ENCODE results near the gene C1QTNF6.

Gene C1QTNF6

DNA sequence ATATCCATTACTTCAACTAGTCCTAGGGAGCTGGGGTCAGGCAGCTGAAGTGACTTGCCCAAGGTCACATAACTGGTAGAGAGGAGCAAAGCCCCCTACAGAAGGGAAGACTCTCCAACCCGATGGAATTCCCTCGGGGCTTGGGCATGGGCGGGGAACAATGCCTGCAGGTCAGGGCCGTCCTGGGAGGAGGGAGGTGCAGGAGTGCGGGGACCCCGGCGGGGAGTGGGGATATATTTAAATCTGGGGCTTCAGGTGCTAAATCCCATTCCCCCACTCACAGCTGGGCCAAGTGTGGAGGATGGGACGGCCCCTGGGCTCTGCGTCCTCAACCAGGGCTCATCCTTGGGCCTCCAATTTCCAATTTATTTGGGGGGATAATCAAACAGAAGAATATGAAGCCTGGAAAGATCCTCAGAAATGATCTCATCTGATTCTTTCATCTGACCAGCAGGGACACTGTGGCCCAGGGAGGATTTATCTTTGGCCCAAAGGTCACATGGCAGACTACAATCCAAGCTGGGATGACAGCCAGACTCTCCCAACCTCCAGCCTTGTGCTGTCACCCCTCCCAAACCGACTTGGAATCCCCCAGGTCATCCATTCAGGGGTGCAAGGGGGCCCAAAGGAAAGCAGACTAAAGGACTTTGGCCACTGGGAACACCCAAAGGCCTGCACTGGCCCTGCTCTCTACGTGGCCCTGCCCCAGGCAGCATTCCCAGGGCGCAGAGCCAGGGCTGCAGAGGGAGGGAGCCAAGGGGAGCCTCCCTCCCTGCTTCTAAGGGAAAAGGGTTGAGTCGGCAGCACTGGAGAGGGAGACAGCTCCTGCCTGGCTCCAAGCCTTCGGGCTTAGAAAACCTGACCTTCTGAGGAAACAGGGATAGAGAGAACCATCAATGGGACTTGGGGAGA lies 8.7 kb upstream of the C1QTNF6 start:
- Histone ChIP-seq H3K27me3 (ENCODE audit: insufficient read depth, low read length) (no peaks in the 10 kb centered on the region), H3K4me3 (ENCODE audit: low read depth, low read length) (no peak overlapping the region), H3K4me1 (ENCODE audit: control insufficient read depth, insufficient read depth, low read length, unreplicated experiment) (peaks cover 29% of the 10 kb centered on the region), H2AFZ (ENCODE audit: low read length, unreplicated experiment) (no peak overlapping the region), H3K79me2 (ENCODE audit: control insufficient read depth, insufficient read depth, low read length, unreplicated experiment) (no peaks in the 10 kb centered on the region), H3K36me3 (ENCODE audit: insufficient read depth, low read length) (no peaks in the 10 kb centered on the region), H3K27ac (ENCODE audit: low read depth, low read length) (peak overlapping the region; percentile 51; the same call in 1 of the 2 replicates)

GRCh38 chr22:37195921-37196320 lies 7.9 kb upstream of the C1QTNF6 start:
- Histone ChIP-seq H3K79me2 (ENCODE audit: control insufficient read depth, insufficient read depth, low read length, unreplicated experiment) (no peaks in the 10 kb centered on the region), H3K27me3 (ENCODE audit: insufficient read depth, low read length) (no peaks in the 10 kb centered on the region), H2AFZ (ENCODE audit: low read length, unreplicated experiment) (no peak overlapping the region), H3K4me3 (ENCODE audit: low read depth, low read length) (no peak overlapping the region), H3K27ac (ENCODE audit: low read depth, low read length) (no peak overlapping the region), H3K4me1 (ENCODE audit: control insufficient read depth, insufficient read depth, low read length, unreplicated experiment) (peaks cover 29% of the 10 kb centered on the region), H3K36me3 (ENCODE audit: insufficient read depth, low read length) (no peaks in the 10 kb centered on the region)

GRCh38 chr22:37194750-37195149 lies 6.7 kb upstream of the C1QTNF6 start:
- Histone ChIP-seq H3K4me3 (ENCODE audit: low read depth, low read length) (no peak overlapping the region), H3K79me2 (ENCODE audit: control insufficient read depth, insufficient read depth, low read length, unreplicated experiment) (no peaks in the 10 kb centered on the region), H2AFZ (ENCODE audit: low read length, unreplicated experiment) (no peak overlapping the region), H3K4me1 (ENCODE audit: control insufficient read depth, insufficient read depth, low read length, unreplicated experiment) (peaks cover 28% of the 10 kb centered on the region), H3K27ac (ENCODE audit: low read depth, low read length) (no peak overlapping the region), H3K27me3 (ENCODE audit: insufficient read depth, low read length) (no peaks in the 10 kb centered on the region), H3K36me3 (ENCODE audit: insufficient read depth, low read length) (no peaks in the 10 kb centered on the region)

GRCh38 chr22:37193629-37194191 lies 5.7 kb upstream of the C1QTNF6 start:
- H3K27ac ChIP-seq (ENCODE audit: low read depth, low read length) = no peak overlapping the region
- H3K4me1 ChIP-seq (ENCODE audit: control insufficient read depth, insufficient read depth, low read length, unreplicated experiment) = peaks cover 36% of the 10 kb centered on the region
- H3K79me2 ChIP-seq (ENCODE audit: control insufficient read depth, insufficient read depth, low read length, unreplicated experiment) = no peaks in the 10 kb centered on the region
- H3K4me3 ChIP-seq (ENCODE audit: low read depth, low read length) = no peak overlapping the region
- no peak overlapping the region for H2AFZ ChIP-seq (ENCODE audit: low read length, unreplicated experiment)
- no peaks in the 10 kb centered on the region for H3K36me3 ChIP-seq (ENCODE audit: insufficient read depth, low read length)
- H3K27me3 ChIP-seq (ENCODE audit: insufficient read depth, low read length) = no peaks in the 10 kb centered on the region

DNA sequence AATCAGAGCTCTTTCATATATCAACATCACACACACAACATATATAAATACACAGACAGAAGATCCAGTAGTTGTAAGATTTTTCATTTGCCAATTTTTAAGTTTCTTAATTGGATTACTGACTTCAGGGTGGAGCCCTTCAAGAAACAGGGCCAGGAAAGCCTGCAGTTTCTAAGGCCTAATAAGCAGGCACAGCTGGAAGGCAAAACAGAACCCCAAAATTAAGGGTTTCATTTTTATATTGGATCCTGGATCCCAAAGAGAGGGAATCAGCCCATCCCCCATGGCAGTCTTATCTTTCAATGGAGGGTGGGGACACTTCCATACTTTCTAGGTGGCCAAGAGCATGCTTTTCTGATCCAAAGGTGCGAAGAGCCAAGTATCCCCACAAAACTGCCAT lies 4.7 kb upstream of the C1QTNF6 start:
- peaks cover 38% of the 10 kb centered on the region for H3K4me1 ChIP-seq (ENCODE audit: control insufficient read depth, insufficient read depth, low read length, unreplicated experiment)
- H3K27ac ChIP-seq (ENCODE audit: low read depth, low read length) = no peak overlapping the region
- H3K27me3 ChIP-seq (ENCODE audit: insufficient read depth, low read length) = no peaks in the 10 kb centered on the region

GRCh38 chr22:37192204-37192603 lies 4.2 kb upstream of the C1QTNF6 start:
- Histone ChIP-seq H3K79me2 (ENCODE audit: control insufficient read depth, insufficient read depth, low read length, unreplicated experiment) (no peaks in the 10 kb centered on the region), H3K27ac (ENCODE audit: low read depth, low read length) (no peak overlapping the region), H3K4me3 (ENCODE audit: low read depth, low read length) (no peak overlapping the region), H3K36me3 (ENCODE audit: insufficient read depth, low read length) (no peaks in the 10 kb centered on the region), H3K27me3 (ENCODE audit: insufficient read depth, low read length) (no peaks in the 10 kb centered on the region), H2AFZ (ENCODE audit: low read length, unreplicated experiment) (no peak overlapping the region), H3K4me1 (ENCODE audit: control insufficient read depth, insufficient read depth, low read length, unreplicated experiment) (peaks cover 37% of the 10 kb centered on the region)

More for the DNA sequence above, 4.7 kb upstream of the C1QTNF6 start:
- Histone ChIP-seq H3K79me2 (ENCODE audit: control insufficient read depth, insufficient read depth, low read length, unreplicated experiment) (no peaks in the 10 kb centered on the region), H3K4me3 (ENCODE audit: low read depth, low read length) (no peak overlapping the region), H2AFZ (ENCODE audit: low read length, unreplicated experiment) (no peak overlapping the region), H3K36me3 (ENCODE audit: insufficient read depth, low read length) (no peaks in the 10 kb centered on the region)

DNA sequence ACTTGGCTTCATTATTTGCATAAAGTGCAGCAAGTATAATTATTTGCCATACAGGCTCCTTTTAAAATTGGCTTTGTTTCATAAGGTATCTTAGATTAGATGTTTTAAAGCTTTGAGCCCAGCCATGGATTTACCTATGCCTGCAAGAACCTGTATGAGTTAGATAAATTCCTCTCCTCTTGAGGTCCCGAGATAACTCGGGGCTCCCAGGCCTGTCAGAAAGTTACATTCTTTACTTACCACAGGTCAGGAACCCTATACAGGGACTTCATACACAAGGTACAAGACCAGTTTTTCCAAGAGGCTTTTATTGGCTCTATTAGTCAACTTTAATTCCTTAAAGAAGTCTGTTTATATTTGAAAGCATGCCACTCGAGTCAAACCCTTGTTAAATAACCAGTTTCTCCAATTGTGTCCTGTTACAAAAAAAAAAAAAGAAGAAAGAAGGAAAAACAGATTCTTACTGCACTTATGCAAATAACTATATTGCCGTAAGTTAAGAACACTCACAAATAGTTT lies 2.3 kb upstream of the C1QTNF6 start:
- Histone ChIP-seq H3K4me3 (ENCODE audit: low read depth, low read length) (no peak overlapping the region), H2AFZ (ENCODE audit: low read length, unreplicated experiment) (no peak overlapping the region), H3K4me1 (ENCODE audit: control insufficient read depth, insufficient read depth, low read length, unreplicated experiment) (peaks cover 27% of the 10 kb centered on the region), H3K27ac (ENCODE audit: low read depth, low read length) (no peak overlapping the region), H3K79me2 (ENCODE audit: control insufficient read depth, insufficient read depth, low read length, unreplicated experiment) (no peaks in the 10 kb centered on the region), H3K36me3 (ENCODE audit: insufficient read depth, low read length) (no peaks in the 10 kb centered on the region), H3K27me3 (ENCODE audit: insufficient read depth, low read length) (no peaks in the 10 kb centered on the region)

- H3K36me3 ChIP-seq (ENCODE audit: insufficient read depth, low read length) = no peaks in the 10 kb centered on the region
- peak overlapping the region; percentile 34 for H3K27ac ChIP-seq (ENCODE audit: low read depth, low read length)
- H2AFZ ChIP-seq (ENCODE audit: low read length, unreplicated experiment) = peak overlapping the region; percentile 23
- H3K4me1 ChIP-seq (ENCODE audit: control insufficient read depth, insufficient read depth, low read length, unreplicated experiment) = peaks cover 27% of the 10 kb centered on the region
- peak overlapping the region; percentile 64; the same call in 1 of the 2 replicates for H3K4me3 ChIP-seq (ENCODE audit: low read depth, low read length)
- H3K27me3 ChIP-seq (ENCODE audit: insufficient read depth, low read length) = no peaks in the 10 kb centered on the region
- H3K79me2 ChIP-seq (ENCODE audit: control insufficient read depth, insufficient read depth, low read length, unreplicated experiment) = no peaks in the 10 kb centered on the region
Observed at GRCh38 chr22:37188901-37189466, 937 bp upstream of the C1QTNF6 start.

- no peaks in the 10 kb centered on the region for H3K36me3 ChIP-seq (ENCODE audit: insufficient read depth, low read length)
- H3K27ac ChIP-seq (ENCODE audit: low read depth, low read length) = peak overlapping the region; percentile 34
- peaks cover 27% of the 10 kb centered on the region for H3K4me1 ChIP-seq (ENCODE audit: control insufficient read depth, insufficient read depth, low read length, unreplicated experiment)
- H3K27me3 ChIP-seq (ENCODE audit: insufficient read depth, low read length) = no peaks in the 10 kb centered on the region
- peak overlapping the region; percentile 64 for H3K4me3 ChIP-seq (ENCODE audit: low read depth, low read length)
- peak overlapping the region; percentile 80 for H2AFZ ChIP-seq (ENCODE audit: low read length, unreplicated experiment)
- H3K79me2 ChIP-seq (ENCODE audit: control insufficient read depth, insufficient read depth, low read length, unreplicated experiment) = no peaks in the 10 kb centered on the region
Observed at GRCh38 chr22:37187552-37187890, 526 bp downstream of the C1QTNF6 start.

DNA sequence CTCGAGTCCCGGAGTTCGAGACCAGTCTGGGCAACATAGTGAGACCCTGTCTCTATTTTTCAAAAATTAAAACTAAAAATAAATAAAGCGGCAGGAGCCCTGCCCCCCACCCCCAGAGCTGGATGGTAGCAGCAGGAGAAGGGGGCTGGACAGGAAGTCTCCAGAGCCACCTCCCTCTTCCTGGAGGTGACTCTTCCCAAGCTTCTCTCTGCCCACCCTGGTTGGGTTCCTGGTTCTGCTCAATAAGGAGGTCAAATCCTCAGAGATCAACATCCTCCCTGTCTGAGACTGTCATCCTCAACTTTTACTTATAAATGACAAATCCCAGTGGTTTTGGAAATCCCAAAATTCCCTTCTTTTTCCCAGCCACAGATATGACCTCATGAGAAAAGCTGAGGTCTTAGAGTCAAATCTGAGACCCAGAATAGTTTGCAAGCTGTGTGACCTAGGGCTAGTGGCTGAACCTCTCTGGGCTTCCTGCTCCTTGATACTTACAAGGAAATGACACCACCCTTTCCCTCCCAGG lies 987 bp downstream of the C1QTNF6 start:
- peak overlapping the region; percentile 34 for H3K27ac ChIP-seq (ENCODE audit: low read depth, low read length)
- H2AFZ ChIP-seq (ENCODE audit: low read length, unreplicated experiment) = peak overlapping the region; percentile 80
- peaks cover 27% of the 10 kb centered on the region for H3K4me1 ChIP-seq (ENCODE audit: control insufficient read depth, insufficient read depth, low read length, unreplicated experiment)
- H3K27me3 ChIP-seq (ENCODE audit: insufficient read depth, low read length) = no peaks in the 10 kb centered on the region
- H3K36me3 ChIP-seq (ENCODE audit: insufficient read depth, low read length) = no peaks in the 10 kb centered on the region
- no peaks in the 10 kb centered on the region for H3K79me2 ChIP-seq (ENCODE audit: control insufficient read depth, insufficient read depth, low read length, unreplicated experiment)
- peak overlapping the region; percentile 64 for H3K4me3 ChIP-seq (ENCODE audit: low read depth, low read length)

Measured in ACC112 (cell line).